Fibroblast of skin of left quadriceps (primary cell): ENCODE measurements around the gene HOXA9.

Experiments used
- DNase-seq, 2 experiments: peaks; one replicate each; pipeline ENCODE4 v3.0.0-alpha.2; 2013; ENCODE audit warnings: low read depth in 2 of 2

Gene HOXA9

DNA sequence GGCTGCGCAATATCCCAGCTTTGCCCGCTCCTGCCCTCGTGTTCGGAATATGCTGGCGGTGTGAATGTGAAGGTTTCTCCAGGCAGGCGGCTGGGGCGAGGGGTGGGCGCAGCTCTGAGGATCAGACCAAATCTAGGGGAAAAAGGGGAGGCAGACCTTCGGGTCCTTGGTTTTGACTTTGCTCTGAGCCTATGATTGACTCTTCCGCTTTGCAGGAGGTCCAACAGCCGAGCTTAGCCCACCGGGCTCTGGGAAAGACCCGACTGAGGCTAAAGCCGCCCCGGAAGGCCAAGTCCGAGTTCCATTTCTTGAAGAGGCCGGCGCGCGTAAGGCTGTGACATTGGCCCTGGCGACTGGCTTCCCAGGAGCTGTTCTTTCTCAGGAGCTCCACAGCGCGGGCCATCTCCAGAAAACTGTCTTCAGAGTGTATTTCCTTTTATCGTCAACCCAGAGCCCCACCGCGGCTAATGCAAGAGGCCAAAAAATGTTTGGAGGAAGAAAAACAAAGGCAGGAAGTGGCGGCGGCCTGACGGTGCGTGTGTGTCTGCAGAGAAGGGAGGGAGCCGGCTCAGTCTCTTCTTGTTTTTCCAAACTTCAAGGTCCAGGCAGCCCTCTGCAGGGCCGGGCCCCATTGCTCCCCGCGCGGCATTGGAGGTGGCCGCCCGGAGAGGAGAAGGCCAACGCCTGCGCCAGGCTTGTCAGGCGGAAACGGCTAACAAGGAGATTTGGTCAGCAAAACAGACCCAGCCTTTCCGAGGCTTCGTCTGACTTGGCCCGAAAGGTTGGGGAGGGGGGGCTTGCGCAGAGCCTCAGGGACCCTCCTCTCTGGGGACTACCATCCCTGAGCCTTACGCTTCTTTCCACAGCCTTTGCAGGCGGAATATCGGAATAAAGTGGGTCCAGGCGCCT is 23.3 kb upstream of the HOXA9 start:
- DNase-seq: no peak

DNA sequence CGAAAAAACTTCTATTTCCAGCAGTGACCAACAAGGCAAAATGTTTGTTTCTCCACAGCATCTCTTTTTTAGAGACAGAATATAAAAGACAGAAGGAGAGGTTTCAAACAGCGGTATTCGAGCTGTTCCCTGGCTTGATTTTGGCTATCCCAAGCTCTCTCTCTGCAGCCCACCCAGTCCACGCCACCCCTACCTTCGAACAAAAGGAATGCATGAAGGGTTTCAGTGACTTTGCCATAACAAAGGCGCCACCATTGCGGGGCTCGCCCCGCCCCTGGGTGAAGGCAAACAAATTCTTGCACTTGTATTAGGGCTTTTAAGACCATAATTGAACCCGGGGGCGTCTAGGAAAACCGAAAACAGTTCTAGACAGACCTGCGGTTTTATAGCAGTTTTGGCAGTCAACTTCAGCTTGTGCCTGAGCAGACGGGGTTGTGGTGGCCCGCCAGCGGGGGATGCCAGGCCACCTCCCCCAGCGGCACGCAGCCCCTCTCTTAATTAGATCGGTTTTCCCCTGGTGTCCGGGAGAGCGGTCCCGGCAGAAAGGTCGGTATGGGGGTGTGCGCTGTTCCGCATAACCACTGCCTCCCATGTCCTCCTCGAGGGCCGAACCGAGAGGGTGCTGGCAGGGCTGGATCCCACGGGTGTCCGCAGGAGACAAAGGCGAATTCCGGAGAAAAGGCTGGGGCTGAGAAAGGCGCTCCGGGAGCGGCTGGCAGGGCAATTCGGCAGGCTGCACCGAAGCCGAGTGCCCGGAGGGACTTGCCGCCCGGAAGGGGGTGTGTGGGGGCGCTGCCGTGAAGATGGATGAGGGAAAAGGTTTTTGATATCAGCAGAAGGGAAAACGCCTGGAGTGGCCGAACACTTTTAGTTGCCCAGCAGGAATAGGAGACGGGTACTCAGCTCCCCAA is 22.4 kb upstream of the HOXA9 start:
- no peak for DNase-seq

DNA sequence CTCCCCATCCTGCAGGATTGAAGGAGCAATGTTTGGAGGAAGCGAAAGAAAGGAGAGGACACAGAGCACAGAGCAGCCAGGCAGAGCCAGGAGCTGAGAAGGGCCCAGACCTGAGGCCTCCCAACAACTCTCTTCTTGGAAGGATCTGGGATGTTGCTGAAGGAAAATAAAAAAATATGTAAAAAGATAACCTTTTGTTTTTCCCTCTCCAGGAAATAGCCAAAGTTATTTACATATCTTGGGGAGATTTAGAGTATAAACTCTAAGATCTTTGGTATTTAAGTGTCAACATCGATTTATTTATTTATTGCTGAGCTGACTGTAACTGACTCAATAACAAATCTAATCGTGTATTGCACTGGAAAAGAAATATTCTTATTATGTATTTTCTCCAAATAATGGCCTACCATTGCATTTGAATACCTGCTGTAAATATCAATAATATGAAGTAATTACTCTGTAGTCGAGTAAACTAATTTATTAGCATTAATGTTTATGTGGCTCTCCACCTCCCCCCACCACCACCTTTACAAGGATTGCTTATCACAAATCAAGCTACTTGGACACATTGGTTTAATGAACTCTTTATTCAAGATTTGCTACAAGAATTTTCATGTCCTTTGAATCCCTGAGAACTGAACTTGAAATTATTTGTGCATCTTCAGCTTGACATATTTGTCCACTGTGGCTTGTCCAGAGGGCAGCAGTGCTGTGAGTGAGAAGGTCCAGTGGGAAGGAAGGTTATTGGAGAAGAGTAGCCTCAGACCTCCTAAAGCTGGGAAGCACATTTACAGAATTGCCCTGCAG is 21.5 kb upstream of the HOXA9 start:
- DNase-seq: no peak

DNA sequence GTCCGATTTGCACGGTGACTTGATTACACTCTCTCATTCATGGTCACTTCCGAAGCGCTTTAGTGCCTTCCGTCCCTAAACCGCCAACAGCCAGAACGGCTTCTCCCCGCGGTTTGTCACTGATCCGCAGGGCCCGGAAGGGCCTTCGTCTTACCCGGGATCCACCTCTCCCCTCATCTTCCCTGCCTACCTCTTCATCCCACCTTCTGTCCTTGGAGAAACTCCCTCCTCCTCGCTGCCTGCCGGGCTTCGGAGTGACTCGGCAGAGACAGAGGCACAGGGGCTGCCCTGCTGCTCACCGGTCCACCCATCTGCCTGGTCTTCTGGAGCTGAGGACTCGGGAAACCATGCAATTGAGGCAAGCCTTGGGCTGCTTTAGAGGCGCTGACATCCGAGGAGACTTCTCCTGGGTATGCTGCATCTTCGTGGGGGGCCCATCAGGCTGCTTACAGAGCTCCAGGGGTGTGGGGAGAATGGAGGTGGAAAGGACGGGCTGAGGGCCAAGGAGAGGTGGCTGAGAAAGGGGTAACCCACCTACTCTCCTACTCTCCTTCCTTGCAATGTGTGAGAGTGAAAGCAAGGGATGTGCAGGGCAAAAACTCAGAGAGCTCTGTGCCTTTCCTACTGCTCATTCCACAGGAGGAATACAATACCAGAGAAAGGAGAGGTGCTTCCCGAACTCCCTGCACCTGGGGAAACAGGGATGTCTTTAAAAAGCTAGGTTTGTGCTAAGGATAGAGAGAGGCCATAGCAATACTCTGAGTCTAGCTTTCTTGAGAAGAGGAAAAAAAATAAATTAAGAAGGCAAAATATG is 20.7 kb upstream of the HOXA9 start:
- DNase-seq: no peak

DNA sequence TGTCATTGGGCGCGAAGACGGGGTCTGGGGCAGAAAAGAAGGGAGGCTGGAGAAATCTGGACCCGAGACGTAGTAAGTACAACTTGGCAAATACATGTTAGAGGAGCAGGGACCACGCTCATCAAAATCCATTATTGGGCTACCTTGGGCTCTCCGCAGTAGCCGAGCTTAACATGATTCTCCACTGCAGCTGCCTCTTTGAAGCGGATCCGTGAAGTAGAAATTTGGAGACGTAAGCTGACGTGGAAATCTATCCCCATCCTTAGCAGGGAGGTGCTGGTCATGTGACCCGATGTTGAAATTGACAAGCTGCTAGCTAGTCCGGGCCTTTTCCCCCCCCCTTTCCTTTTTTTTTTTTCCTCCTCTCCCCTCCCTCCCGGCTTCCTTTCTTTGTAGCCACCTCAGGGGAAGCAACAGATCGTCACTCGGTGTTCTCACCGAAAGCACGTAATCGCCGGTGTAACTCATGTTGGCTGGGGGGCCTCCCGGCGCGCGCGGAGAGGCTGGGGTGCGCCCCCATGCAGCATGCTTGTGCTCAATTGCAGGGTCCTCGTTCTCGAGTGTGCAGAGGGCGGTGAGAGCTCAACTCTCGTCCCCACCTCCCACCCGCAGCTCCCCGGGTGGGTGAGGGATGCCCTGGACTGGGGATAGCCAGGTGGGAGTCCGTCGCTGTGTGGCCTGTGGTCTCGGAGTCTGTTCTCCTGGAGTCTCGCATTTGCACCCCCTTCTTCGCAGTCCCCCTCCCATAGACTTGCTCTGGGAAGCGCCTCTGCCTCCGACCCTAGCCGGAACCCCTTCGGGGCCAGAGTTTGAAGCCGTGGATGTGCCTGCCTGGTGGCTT is 19.9 kb upstream of the HOXA9 start, which contains the start of gene HOXA11:
TSS of gene HOXA11 (minus strand) at position 220 of the 841 bp plus-strand sequence. CDS start at position 132, 88 bp downstream.
- DNase-seq: peak; percentile 85 to 86

DNA sequence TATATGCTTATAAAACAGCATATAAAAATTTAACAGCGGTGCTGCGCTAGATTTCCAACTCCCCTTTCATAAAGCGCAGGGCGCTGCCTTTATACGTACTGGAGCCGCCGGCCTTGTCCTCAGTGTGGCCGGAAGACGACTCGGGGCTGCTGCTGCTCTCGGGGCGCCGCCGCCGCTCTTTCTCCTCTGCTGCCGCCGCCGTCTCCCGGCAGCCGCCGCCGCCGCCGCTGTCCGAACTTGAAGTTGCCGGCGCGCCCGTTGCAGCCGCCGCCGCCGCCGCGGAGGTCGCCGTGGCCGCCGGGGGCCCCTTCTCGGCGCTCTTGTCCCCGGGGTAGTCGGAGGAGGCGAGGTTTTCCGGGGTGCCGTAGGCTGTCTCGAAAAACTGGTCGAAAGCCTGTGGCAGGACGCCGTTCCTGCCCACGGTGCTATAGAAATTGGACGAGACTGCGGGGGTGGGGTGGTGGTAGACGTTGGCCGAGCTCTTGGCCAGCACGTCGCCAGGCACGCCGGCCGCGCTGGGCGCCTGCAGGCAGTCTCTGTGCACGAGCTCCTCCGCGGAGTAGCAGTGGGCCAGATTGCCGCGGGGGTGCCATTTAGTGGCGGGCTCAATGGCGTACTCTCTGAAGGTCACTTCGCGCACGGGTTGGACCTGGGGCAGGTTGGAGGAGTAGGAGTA is 19.1 kb upstream of the HOXA9 start:
- DNase-seq: no peak

DNA sequence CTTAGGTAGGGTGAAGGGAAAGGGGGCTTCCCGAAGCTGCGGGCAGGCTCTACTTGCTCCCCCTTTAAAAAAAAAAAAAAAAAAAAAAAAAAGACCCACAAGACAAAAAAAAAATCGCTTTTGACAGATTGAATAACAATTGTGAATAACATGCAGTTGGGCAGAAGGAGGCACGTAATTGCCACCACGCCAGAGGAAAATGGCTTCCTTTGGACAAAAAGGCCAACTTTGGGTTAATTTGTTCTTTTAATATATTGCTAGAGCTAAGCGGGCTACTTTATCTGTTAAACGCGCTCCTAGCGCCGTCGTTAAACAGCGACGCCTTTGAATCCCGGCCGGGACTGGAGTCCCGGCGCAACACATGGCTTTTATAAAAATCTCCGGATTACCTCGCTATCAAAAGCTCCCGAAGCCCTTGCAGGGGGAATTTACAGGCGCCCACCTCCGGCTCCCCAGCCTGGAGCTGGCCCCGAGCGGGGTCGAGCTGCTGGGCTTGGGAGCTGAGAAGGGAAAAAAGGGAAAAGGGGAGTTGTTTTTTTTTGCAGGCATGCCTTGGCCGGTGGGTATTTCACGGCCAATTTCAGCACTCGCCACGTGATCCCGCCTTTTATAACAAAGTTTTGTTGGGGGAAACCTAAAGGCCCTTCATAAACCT is 18.5 kb upstream of the HOXA9 start:
- DNase-seq: no peak

DNA sequence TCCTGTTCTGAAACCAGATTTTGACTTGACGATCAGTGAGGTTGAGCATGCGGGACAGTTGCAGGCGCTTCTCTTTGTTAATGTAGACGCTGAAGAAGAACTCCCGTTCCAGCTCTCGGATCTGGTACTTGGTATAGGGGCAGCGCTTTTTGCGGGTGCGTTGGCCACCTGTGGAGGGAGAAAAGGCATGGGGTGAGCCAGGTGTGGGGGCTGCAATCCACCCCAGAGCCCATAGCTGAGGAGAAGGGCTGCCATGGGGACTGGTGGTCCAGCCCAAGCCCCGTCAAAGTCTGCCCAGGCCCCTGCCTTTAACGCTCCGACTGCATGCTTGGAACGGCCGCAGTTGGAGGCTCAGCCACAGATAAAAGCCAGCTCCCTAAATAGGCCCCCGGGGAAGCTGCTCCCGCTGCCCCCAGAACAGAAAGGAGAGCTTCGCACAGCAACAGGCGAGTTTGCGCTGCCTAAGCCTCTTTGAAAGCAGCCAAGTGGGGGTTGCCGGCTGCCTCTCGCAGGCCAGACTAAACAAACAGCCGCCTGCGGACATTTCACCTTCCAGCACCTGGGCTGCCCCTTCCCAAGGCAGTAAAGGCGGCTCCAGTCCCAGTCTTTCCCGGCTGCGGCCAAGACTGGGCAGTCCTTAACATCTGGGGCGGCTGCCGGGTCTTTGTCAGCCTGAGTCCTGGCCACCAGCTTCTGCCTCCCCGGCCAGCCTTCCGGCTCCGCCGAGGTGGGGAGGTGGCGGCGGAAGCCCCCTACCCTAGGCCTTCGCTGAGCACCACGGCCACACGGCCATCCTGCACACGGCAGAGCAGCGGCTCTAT is 17.7 kb upstream of the HOXA9 start:
- DNase-seq: no peak

DNA sequence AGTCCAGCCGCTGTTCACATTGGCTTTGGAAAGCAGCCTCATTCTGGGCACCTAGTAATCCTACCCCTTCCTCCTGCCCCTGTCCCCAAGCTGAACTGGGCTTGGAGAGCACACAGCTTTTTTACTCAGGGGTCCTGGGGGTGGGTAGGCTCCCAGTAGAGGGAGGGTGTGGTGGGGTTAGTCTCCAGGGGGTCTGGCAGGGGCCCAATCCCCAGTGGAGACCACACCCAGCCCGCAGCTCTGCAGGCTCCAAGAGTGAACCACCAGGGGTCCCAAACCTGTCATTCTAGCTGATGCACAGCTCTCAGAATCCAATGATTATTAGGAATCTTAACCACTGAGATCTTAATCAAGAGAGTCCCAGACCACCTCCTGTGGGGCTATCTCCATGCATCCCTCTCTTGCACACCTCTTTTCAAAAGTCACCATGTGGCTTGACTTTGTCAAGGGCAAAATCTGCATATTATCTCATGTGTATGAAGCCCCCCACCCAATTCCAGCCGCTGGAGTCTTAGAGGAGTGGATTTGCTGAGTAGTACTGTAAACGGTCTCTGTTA is 17.0 kb upstream of the HOXA9 start:
- no peak for DNase-seq

DNA sequence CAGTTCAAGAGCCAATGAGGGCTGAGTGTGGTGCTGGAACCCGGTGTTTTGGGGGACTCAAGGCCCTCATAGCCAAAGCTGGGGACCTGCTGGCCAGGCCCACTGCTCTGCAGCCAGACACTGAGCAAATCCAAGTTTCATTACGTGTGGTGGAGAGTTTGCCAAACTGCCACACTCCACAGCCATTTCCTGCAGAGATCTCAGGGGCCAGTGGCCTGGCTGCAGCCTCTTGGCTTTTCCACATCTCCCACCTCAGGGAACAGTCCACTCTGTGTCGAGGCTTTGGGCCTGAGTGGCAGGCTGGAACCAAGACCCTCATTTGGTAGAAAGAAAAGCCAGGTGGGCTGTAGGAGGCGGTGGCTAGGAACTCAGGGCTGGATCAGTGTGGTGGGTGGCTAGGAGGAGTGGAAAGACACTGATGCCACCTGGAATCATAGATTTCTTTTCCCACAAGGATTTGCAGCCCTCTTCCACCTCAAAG is 16.5 kb upstream of the HOXA9 start:
- no peak for DNase-seq

DNA sequence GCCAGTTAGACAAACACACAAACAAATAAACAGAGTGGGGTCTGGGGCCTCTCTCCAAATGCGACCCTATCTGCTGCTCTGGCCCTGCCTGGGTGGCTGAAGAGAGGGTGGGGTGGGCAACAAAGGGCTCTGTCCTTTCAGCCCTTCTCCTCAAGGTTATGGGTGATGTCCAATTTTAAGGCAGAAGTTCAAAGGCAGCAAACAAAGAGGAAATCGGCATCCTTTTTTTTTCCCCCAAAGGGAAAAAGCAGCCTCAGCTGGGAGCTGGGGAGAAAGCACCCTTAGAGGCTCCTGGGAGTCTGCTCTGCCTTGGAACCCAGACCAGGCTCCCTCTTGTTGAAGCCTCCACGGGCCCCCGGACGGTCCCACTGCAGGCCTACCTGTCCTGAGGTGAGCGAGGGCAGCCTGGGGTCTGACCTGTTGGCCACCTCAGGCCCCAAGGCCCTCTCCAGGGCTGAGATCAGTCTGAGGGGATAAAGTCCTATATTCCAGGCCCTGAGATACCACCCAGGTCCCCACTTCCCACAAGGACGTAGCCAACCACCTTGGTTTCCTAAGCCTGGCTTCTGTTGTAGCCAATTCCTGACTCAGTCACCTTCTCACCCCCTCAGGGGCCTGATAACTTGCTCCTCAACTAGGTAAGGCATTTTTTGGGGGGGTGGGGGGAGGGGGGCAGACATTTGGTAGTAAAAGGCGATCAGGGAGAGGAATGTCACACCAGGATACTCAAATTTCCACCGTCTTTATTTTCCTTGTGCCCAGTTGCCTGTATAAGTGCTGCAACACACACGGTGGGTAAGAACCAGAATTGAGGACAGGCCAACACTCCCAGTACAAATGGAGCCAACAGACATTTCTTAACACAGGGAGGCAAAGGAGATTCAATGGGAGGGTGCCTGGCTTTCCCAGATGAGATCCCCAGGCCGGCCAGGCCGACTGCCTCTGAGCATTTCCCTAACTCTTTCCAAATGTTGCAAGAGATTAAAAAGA is 15.4 kb upstream of the HOXA9 start:
- no peak for DNase-seq

DNA sequence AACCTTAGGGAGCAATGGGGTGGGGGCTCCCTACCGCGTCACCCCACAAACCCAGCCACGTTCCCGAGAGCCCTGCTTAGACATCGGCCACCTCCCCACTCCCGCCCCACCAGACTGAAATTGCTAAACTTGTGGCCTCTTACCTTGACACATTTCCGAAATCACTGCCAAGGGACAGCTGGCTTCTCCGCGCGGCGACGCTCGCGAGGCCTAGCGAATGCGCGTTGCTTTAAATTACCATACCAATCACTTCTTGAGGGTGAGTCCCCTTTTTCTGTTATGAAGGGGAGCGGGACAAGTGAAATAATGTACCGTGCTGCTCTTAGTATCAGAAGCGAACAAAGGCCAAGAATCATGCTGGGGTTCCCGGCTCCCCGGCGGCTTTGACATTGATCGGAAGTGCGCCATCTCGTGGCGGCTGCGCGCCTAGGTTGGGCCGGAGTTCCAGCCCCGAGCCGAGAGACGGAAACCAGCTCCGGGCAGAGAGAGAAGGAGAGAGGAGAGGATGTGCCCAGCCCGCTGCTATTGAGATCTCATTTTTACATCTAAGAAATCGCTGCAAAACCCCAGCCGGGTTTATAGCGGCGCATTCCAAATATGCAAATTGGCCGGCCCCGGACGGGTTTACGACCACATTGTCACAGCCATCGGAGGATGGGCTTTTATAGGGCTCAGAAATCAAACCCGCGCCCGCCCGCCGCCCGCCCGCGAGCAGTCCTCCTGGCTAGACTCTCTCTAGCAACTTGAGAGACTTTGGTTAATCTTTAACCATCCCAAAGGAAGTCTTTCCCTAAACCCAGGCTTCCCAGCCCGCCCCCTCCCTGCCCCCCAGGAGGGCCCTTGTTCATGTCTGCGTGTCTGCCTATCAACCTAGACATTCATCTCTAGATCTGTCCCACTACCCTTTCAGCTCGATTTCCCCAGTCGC is 14.4 kb upstream of the HOXA9 start:
- DNase-seq: peak; percentile 82 to 83

DNA sequence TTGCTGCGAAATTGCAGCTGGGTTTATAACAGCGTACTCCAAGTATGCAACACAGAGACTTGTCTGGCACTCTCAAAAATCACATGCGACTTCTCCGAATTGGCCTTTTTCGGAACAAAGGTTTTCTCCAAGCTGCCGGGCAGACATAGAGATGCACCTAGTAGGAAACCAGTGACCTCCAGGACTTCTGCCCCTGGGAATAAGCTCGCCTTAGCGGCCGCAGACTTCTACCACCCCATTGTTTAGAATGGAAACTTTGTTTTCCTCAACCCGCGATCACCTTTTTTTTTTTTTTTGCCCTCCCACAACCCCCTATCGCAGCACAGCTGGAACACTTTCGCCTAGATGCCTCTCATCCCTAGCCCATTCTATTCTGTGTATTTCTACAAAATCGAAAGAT is 13.7 kb upstream of the HOXA9 start:
- no peak for DNase-seq

DNA sequence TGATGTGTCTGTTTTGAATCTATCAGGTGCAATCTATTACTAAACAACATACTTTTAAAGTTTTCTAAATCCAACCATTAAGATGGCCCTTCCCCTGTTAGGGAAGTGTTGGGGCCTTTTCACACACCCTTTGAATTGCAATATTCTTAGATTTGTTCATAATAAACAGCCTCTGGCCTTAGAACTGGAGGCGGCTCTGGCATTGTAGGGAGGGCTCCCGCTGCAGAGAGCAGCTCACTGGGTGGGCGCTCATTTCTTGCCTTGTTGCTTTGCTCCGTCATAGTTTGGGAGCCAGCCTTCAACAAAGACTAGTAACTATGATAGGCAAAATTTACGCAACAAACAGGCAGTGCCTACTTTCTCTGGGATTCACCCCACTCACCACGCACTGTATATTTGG is 13.0 kb upstream of the HOXA9 start:
- DNase-seq: no peak

DNA sequence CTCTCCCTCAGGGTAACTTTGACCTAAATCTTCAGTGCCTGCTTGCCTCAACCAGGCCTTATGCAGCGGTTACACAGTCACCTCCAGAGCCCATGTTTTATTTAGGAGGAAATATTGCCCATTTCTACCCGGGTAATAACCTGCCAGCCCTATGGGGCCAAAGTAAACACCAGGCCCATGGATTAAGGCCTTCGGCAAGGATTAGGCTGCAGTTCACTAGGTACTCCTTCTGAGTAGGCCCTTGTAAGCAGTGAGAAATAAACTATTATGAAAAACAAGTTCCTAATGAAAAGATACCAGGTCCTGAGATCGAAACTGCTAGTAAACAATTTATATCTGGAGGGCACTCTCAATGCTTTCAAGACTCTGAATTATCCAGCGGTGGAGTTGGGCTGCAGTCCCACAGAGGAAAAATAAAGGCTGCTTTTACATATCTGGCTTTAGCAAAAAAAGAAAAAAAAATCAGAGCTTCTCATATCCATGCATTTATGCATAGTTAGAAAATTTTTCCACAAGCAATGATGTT is 12.5 kb upstream of the HOXA9 start:
- DNase-seq: no peak
